Colonic mucosa (tissue), 4 donors: ENCODE measurements around the gene PPL. TPM values are rescaled to one million over a fixed set of nuclear protein-coding genes. Genes with fewer than 3 reads are reported as not detected.

Experiments used
- DNase-seq: peaks from one replicate; pipeline ENCODE4 v3.0.0-alpha.2; 2020
- H3K27ac ChIP-seq: fragments of 200-600 bp; one replicate; pipeline ENCODE4 v1.8.0; 2021
- H3K27me3 ChIP-seq: fragments of 200-600 bp; one replicate; pipeline ENCODE4 v1.8.0; 2021
- H3K36me3 ChIP-seq: fragments of 200-600 bp; one replicate; pipeline ENCODE4 v1.8.0; 2021
- H3K4me1 ChIP-seq: fragments of 200-600 bp; one replicate; pipeline ENCODE4 v1.8.0; 2021; ENCODE audit warnings: mild to moderate bottlenecking
- H3K4me3 ChIP-seq: fragments of 200-600 bp; one replicate; pipeline ENCODE4 v1.8.0; 2021
- H3K9ac ChIP-seq, 2 donors: one replicate each; pipeline ENCODE4 v1.7.0; 2013; ENCODE audit warnings: control low read depth in 2 of 2, low read depth in 2 of 2, low read length in 2 of 2
- H3K9me3 ChIP-seq: fragments of 200-600 bp; one replicate; pipeline ENCODE4 v1.8.0; 2021
- CTCF ChIP-seq: fragments of 200-600 bp; IDR thresholded peaks from one replicate; pipeline ENCODE4 v1.8.0; 2022; ENCODE audit warnings: antibody characterized with exemption, mild to moderate bottlenecking
- intact Hi-C: fragments of 100-400 bp; cut with DNase I; formaldehyde crosslinking; loops from one replicate; pipeline ENCODE4 v1.14.1; 2022
- total RNA-seq, 2 donors: library from RNA; stranded (reverse); fragmentation: NEBNext Ultra II Directional in 1 of 2; extraction: Animal tissue kit (Norgen Biotek cat#: 25700) in 1 of 2; gene quantifications; one replicate each; pipeline ENCODE4 v1.2.1, GENCODE V29; 2021
- donor health status: healthy.
- donor health status: DM: no; HTN: no; CAD: no.
- donor health status: DM: no; HTN: no; CAD: no.

Gene PPL
- total RNA-seq, 2 donors from 2014 or later, result 11.5 to 14.1 TPM

- Histone ChIP-seq H3K9ac (no peak overlapping the region), H3K4me1 (no peaks in the 10 kb centered on the region)
These were observed 11.7 kb downstream of the PPL start for GRCh38 chr16:4925293-4925607.

GRCh38 chr16:4924593-4925292 is 12.2 kb downstream of the PPL start:
- no peak overlapping the region for H3K9ac ChIP-seq
- no peak for DNase-seq
- H3K4me1 ChIP-seq, result no peaks in the 10 kb centered on the region
- no peak for TF ChIP-seq CTCF
- no peak overlapping the region for H3K27ac ChIP-seq
- no peak overlapping the region for H3K4me3 ChIP-seq
- no peaks in the 10 kb centered on the region for H3K36me3 ChIP-seq
- H3K27me3 ChIP-seq, result no peaks in the 10 kb centered on the region
- intact Hi-C loops, result no loop called here
- no peaks in the 10 kb centered on the region for H3K9me3 ChIP-seq

More at GRCh38 chr16:4925293-4925607, 11.7 kb downstream of the PPL start:
- TF ChIP-seq CTCF, result no peak
- no peak overlapping the region for H3K4me3 ChIP-seq
- H3K9me3 ChIP-seq, result no peaks in the 10 kb centered on the region
- no peak overlapping the region for H3K27ac ChIP-seq
- no peak for DNase-seq
- H3K27me3 ChIP-seq, result no peaks in the 10 kb centered on the region
- intact Hi-C loops, result no loop called here
- no peaks in the 10 kb centered on the region for H3K36me3 ChIP-seq

DNA sequence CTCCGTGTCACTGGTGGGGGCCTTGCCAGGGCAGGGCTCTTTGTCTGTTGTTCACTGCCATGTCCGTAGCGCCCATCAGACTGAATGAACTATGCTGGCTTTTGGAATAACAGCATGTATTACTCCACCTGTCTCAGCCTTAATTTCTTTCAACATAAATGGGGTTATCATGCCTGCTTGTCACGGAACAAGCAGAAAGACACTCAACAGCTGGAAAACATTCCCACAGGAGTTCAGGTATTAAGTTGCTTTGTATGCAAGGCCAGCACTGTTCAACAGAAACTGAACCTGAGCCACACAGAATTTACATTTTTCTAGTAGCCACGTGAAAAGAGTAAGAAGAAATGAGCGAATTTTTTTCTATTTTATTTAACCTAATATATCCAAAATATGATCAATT is 13.1 kb downstream of the PPL start:
- Histone ChIP-seq H3K27me3 (no peaks in the 10 kb centered on the region), H3K9me3 (no peaks in the 10 kb centered on the region), H3K4me1 (no peaks in the 10 kb centered on the region), H3K27ac (no peak overlapping the region), H3K36me3 (no peaks in the 10 kb centered on the region), H3K9ac (no peak overlapping the region), H3K4me3 (no peak overlapping the region)
- DNase-seq, result no peak
- intact Hi-C loops, result no loop called here
- no peak for TF ChIP-seq CTCF

- Histone ChIP-seq H3K4me1 (no peaks in the 10 kb centered on the region), H3K27me3 (no peaks in the 10 kb centered on the region), H3K9ac (no peak overlapping the region), H3K4me3 (no peak overlapping the region), H3K9me3 (no peaks in the 10 kb centered on the region), H3K36me3 (no peaks in the 10 kb centered on the region), H3K27ac (no peak overlapping the region)
- intact Hi-C loops, result no loop called here
- TF ChIP-seq CTCF, result no peak
- DNase-seq, result no peak
These were observed 14.1 kb downstream of the PPL start for GRCh38 chr16:4922721-4923342.

GRCh38 chr16:4920826-4921225 is 16.1 kb downstream of the PPL start:
- no peak overlapping the region for H3K27ac ChIP-seq
- no peak for TF ChIP-seq CTCF
- H3K9ac ChIP-seq, result no peak overlapping the region
- H3K4me1 ChIP-seq, result no peaks in the 10 kb centered on the region
- H3K27me3 ChIP-seq, result no peaks in the 10 kb centered on the region
- no peaks in the 10 kb centered on the region for H3K9me3 ChIP-seq
- no peaks in the 10 kb centered on the region for H3K36me3 ChIP-seq
- H3K4me3 ChIP-seq, result no peak overlapping the region
- no peak for DNase-seq
- intact Hi-C loops, result no loop called here
